Superior temporal gyrus (tissue), 1 donor: ENCODE data around the gene BYSL.

ENCODE experiments used
- DNase-seq: peaks from one replicate; pipeline ENCODE4 v3.0.0-alpha.2; 2016; ENCODE audit errors: extremely low spot score

BYSL gene

DNA sequence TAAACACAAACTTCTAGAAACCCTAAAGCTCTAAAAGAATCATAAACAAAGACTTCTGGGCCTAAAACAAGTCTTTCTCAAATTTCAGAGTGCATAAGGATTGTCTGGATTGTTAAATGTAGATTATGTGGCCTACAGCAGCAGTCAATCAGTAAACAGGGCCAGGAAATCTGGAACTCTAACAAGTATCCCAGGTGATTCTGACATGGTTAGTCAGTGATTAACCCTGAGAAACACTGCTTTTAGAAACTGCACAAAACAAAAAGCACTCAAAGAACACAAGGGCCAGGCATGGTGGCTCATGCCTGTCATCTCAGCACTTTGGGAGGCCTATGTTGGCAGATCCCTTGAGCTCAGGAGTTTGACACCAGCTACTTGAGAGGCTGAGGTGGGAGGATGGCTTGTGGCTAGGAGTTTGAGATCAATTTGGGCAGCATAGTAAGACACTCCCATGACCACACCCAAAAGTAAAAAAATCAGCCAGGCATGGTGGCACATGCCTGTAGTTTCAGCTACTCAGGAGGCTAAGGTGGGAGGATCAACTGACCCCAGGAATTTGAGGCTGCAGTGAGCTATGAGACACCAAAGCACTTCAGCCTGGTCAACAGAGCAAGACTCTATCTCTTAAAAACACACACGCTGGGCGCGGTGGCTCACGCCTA is 6.3 kb upstream of the BYSL start:
- no peak for DNase-seq

- no peak for DNase-seq
These were observed 3.8 kb upstream of the BYSL start for GRCh38 chr6:41917528-41917927.

- no peak for DNase-seq
These were observed 356 bp downstream of the BYSL start for GRCh38 chr6:41921712-41921998.

- no peak for DNase-seq
These were observed 855 bp downstream of the BYSL start for GRCh38 chr6:41922154-41922553.

DNA sequence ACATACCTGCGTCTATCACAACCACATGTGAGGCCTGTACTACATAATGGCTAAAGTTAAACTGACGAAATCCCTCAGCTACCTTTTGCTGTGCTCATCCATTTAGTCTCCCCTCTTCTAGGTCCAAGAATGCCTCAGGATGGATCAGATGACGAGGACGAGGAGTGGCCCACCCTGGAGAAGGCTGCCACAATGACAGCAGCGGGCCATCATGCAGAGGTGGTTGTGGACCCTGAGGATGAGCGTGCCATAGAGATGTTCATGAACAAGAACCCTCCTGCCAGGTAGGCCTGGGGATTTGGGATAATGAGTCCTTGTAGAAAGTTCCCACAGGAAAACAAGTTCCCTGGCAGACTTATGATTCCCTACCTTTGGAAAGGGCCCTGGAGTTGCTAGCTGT is 6.0 kb downstream of the BYSL start:
- DNase-seq, result no peak

DNA sequence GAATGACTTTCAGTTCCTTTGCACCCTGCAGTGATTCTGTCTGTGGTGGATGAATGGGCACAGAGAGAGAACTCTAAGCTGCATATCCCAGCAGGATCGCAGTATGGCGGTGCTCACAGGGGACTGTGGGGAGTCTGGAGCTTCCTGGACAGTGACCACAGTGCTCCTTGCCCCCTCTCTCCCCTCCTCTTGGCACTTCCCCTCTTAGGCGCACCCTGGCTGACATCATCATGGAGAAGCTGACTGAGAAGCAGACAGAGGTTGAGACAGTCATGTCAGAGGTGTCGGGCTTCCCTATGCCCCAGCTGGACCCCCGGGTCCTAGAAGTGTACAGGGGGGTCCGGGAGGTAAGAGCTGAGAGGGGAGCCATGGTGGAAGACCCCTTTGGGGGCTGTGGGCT is 8.6 kb downstream of the BYSL start:
- no peak for DNase-seq

GRCh38 chr6:41931792-41932191 is 10.5 kb downstream of the BYSL start:
- DNase-seq, result no peak

DNA sequence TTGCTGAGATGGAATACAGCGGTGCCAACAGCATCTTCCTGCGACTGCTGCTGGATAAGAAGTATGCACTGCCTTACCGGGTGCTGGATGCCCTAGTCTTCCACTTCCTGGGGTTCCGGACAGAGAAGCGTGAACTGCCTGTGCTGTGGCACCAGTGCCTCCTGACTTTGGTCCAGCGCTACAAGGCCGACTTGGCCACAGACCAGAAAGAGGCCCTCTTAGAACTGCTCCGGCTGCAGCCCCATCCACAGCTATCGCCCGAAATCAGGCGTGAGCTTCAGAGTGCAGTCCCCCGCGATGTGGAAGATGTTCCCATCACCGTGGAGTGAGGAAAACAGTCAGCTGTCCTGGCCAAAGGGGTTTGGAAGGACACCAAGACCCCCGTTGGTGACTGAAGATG is 11.1 kb downstream of the BYSL start:
- DNase-seq, result no peak

- DNase-seq, result no peak
These were observed 13.2 kb downstream of the BYSL start for GRCh38 chr6:41934278-41935192.

GRCh38 chr6:41935193-41935574 is 13.9 kb downstream of the BYSL start:
- DNase-seq, result no peak

DNA sequence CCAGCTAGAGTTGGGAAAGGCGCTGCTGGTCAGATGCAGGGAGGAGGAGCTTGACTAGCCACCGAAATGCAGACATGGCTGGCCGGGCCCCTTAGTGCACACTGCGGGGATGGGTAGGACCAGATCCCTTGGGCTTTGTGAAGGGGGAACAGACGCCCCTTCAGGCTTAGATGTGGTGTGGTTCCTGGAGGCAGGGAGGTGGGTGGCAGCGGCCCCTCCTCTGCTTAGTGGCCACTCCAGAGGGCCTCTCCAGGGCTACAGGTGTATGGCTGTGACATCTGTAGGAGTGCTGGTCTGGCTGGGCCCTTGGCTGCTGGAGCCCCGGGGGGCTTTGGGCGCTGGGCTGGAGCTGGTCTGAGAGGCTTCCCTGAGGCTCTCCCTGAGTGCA is 14.4 kb downstream of the BYSL start:
- no peak for DNase-seq

DNA sequence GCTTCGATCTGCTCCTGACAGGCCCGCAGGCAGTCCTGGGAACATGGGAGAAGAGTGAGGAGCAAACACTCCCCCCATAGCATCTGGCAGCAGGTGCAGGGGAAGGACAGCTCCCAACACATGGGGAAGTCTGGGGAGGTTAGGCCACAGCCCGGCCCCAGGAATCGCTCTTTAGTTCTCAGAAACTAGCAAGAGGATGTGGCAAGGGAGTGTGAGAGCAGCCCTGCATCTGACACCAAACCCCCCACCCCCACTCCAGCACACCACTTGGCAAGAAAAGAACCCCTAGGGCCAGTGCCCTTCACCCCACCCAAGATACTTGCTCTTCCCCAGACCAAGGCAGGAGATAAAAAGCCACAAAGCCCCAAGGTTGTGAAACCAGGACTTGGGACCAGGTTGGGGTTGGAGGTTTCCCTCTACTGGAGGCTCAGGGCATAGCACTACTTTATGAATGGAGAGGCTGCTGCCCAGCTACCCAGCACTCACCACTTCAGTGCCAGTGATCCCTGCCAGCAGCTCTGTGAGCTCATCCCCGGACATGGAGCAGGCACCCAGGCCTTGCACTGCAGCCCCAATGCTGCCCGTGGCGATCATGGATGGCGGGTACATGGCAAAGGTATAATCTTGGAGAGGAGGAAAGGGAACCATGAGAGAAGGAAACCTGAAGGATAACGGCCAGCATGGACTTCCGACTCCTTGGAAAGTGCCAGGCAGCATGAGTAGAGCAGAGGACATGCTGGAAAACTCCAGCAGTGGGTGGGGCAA is 15.0 kb downstream of the BYSL start:
- peak; percentile 92 for DNase-seq

GRCh38 chr6:41937472-41937860 is 16.2 kb downstream of the BYSL start:
- DNase-seq, result no peak

DNA sequence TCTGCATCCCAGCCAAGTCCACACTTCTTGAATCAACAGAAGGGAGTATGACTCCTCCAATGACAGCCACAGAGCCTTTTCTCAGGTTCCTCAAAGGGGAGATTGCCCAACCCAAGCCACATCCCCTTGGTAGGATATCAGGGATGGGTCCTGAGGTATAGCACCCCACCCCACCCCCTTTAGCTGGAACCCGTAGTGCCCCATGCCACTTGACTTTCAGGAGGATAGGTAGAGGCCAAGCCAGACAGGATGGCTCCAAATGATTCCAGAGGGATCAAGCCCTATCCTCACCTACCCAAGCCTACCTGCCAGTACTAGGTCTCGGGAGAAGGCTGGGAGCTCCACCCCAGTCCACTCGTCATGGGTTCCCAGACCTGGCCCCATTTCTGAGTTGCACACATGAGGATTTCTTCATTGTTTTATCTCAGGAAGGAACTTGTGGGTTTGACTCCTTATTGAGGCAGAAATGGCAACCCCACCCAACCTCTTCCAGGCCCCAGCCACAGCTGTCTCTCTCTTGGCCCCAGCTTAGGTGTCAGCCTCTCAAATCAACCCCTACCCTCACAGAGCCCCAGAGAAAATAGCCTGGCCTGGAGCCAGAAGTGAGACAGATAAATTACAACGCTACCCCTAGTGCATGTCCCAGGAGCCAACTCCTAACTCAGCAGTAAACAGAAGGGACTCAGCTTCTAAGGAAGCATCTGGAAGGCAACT is 16.7 kb downstream of the BYSL start:
- no peak for DNase-seq

GRCh38 chr6:41938590-41939175 is 17.4 kb downstream of the BYSL start:
- no peak for DNase-seq

GRCh38 chr6:41939176-41939847 is 18.0 kb downstream of the BYSL start:
- no peak for DNase-seq

DNA sequence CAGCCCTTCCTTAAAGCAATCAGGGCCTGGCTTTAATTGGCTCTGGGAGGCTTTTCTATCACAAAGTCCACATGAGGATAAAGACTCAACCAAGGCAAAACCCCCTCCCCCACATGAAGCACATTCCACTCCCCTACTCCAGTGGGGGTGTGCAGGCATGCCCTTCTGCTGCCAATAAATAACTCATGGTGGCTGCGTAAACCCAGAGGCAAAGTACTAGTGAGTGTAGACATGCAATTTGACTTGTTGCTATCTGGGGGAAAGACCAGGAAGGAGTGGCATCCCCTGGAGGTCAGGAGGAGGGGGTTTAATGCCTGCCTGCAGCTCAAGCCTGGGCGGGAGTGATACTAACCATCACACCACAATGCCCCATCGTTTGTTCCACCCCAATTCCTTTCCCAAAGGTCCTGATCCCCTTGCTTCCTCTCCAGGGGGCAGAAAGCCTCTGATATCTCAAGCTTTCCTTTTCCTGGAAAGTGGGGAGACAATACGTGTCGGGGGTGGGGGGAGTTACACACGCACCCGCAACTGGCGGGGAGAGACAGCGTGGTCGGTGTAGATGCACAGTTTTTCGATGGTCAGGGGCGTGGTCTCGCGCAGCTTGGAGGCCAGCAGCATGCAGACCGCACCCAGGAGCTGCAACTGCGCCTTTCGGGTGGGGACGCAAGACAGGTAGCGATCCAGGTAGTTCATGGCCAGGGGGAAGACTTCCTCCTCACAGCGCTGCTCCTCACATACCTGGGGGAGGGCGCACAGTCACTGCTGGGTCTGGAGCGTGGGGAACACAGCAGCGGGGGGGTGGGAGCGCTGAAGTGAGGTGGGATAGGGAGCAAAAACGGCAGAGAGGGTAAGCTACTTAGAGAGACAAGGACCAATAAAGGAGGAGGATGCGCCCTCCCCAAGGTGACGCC is 18.8 kb downstream of the BYSL start:
- DNase-seq, result no peak

DNA sequence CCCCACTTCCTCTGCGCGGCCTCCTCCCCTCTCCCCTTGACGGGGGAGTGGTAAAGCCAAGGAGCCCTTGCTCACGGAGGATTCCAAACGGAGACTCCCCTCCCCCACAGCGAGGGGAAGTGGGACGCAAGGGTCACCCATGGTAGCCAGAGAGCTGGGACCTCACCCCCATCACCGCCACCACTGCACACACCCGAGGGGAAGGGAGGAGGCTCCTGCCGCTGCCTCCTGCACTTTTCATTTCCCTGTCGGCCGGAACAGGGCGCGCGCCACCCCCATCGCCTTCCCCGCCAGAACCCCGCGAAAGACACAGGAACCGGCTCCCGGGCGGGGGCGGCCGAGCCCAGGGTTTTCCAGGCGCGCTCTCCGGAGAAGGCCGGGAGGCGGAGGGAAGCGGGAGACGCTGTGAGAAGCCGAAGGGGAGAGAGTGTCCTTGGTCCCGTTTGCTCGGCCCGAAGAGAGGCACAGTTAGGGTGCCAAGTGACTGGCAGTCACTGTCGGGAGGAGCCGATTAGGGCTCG is 19.5 kb downstream of the BYSL start:
- DNase-seq, result no peak

GRCh38 chr6:41941280-41942066 is 20.2 kb downstream of the BYSL start, which contains the start of gene CCND3:
Gene CCND3 (minus strand): TSS chr6:41941808. CDS start chr6:41941649, 159 bp downstream.
- peak; percentile 90 for DNase-seq
